HG03558 (cell line): Measurements from ENCODE around the gene BCL6.

Experiments
- ATAC-seq: cut with Tn5 transposase; IDR thresholded peaks from one replicate; pipeline ENCODE4 v1.9.1; 2021; ENCODE audit warnings: moderate number of reproducible peaks; ENCODE audit not compliant: unreplicated experiment; ENCODE audit errors: extremely low read depth

Gene BCL6

GRCh38 chr3:187721055-187721454, 24.2 kb downstream of the BCL6 start:
- ATAC-seq: no peak

- no peak for ATAC-seq
Observed at GRCh38 chr3:187720337-187720670, 25.0 kb downstream of the BCL6 start.

DNA sequence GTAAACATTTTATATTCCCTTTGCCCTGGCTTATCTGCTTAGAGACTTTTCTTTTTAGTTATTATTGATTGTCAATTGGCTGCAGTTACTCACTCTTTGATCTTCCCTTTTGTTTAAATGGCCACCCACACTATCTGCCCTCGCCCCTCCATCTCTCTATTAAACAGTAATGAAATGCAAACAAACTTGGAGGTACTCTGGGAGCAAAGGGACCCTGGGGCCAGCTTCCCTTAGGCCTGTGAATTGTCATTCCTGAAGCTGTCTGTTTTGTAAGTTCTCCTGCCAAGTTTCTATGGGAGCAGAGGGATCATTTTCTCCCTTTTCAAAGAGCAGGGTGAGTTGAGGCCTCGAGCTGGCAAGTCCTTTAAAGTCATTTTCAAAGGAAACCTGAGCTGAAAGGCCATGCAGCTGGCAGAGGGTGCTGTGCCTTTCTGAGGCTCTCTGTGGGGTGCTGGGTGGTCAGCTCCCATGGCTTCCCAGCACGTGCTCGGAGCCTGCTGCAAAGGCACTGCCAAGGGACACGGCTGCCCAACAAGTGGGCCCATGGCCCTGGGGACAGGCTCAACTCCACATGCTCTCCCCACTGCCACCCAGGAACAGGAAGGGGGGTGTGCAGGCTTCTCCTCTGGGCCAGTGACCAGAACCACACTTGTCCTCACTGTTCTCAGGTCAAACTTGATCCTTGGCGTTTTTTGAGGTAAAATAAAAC, 25.5 kb downstream of the BCL6 start:
- no peak for ATAC-seq

DNA sequence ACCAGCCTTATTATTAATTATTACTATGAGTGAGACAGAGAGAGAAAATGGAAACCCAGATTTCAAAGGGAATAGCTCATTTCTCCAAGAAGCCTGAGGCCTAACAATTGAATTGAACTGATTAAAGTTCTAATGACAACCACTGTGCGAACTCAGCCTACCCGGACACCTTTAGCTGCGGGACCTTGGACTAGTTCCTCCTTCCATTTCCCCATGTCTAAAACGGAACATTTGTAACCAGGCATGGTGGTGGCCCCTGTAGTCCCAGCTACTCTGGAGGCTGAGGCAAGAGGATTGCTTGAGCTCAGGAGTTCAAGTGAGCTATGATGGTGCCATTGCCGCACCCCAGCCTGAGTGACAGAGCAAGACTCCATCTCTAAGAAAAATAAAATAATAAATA, 26.5 kb downstream of the BCL6 start:
- ATAC-seq: no peak

DNA sequence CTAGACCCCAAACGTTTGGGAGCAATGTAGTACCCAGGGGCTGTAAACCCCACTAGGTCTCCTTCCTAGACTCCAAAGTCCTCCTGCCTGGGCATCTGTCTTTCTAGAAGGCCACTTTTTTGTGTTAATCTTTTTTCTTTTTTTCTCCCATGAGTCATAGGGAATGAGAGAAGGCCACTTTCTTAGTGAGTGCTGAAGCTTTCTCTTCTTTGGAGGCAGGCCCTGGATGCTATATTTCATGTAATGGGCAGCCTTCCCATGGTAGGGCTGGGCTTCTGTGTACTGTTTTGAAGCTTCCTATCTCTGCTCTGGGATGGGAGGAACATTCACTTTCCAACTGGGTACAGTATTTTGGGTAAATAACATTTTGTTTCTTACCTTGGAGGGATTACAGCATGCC, 27.7 kb downstream of the BCL6 start:
- no peak for ATAC-seq

DNA sequence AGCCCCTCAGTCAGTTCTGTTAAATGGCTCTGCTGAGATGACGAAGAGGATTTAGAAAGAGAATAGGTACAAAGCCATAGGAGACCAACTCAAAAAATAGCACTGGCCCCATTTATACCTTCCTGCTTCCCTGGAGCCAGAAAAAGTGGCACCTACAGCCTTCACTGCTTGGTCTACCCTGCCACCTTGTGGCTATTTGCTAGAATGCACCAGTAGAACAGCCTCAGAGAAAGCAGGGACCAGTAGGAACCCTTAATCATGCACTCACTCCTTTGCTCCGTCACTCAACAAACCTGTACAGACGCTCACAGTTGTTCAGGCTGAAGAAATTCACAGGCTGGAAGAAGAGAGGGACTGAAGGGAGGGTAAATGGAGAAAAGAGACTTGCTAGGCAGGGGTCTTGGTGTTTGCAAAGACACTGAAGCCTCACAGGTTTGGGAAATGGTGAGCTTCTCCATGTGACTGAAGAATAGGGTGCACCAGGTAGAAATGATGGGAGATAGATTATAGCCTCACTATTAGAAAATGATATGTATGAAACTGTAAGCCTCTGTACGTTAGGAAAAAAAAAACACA, 30.8 kb downstream of the BCL6 start:
- no peak for ATAC-seq

DNA sequence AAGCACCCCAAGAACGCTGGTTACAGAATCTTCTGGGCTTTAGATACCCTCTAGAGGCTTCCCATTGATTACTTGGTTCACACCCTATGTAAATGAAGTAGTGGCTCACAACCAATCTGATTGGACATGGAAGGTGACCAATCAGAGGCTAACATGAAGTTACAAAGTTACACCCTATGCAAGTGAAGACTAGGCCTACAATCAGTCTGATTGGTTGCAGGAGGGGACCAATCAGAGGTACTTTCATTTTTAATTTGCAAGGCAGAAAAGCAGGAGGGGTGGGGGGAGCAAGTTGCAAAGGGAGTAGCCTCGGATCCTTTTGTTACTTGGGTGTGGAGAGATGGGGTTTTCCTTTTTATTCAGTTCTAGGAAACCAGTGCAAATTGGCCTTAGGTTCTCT, 31.8 kb downstream of the BCL6 start:
- ATAC-seq: no peak

- no peak for ATAC-seq
Observed at GRCh38 chr3:187709155-187709554, 36.1 kb downstream of the BCL6 start.

DNA sequence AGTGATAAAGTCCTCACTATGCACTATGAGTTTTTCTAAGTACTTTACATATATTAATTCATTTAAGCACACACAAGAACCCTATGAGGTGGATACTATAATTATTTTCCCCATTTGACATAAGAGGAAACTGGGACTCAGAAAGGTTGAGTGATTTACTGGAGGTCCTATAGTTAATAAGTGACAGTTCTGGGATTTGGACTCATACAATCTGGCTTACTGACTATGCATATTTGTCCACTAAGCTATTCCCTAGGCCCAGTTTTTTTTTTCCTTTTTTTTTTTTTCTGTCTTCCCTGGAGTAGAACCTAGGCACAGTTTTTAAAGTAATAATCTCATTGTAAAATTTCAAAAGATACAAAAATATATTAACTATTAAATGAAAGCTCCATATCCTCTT, 36.6 kb downstream of the BCL6 start:
- no peak for ATAC-seq

DNA sequence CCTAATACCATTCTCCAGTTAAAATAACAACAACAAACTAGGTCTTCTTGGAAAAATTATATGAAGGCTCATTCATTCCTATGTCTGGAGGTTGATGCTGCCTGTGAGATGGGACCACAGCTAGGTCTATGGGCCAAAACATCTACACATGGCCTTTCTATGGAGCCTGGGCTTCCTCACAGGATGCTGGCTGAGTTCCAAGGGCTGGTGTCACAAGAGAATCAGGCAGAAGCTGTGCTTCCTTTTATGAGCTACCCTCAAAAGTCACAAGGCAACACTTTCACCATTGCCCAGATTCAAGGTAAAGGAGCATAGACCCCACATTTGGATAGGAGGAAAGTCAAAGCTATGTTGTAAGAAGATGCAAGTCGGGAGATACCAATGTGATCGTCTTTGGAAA, 38.3 kb downstream of the BCL6 start:
- no peak for ATAC-seq

DNA sequence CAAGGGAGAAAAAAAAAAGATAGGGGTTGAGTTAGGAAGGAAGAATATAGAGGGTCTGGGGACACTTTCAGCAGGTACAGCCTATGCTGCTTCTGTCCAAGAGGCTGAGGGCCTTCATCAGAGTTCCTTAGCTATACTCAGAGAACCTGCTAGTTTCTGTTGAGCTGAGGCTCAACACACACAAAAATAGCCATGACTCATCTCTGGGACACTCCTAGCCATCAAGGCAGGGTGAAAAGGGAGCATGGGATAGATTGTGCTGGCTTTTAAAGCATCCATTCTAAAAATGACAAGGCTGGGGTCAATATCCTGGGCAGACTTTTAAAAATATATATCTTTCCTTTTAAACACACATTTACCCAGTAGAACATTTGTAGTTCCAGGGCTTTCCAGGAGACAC, 40.1 kb downstream of the BCL6 start:
- ATAC-seq: no peak

DNA sequence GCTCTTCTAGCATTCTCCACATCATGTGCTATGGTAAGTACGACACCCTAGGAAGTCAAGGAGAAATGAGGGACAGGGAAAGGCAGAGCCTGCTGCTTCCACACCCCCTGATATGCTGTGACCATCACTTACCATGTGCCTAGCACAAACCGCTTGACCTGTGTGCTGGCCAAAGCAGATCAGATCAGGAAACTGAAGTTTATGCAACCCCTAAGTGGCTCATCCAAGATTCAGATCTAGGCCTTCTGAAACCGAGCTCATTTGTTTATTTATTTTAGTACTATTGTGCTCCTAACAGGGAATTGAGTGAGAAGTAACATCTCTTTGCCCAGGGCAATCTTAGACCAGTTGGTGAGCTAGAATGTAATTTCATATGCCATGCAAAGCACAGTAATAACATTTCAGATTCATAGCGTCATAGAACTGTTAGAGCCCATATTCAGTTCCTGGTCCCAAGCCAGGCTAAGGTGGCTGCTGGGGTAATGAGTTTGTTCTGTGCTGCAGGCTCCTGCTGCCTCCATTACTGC, 42.7 kb downstream of the BCL6 start, which contains the start of gene RTP2:
Gene RTP2, minus strand, starts transcription at position 51 of the 527 bp plus-strand sequence. CDS start 429 bp downstream, outside the sequence.
- ATAC-seq: no peak

- ATAC-seq: no peak
Observed at GRCh38 chr3:187700249-187700648, 45.0 kb downstream of the BCL6 start.

DNA sequence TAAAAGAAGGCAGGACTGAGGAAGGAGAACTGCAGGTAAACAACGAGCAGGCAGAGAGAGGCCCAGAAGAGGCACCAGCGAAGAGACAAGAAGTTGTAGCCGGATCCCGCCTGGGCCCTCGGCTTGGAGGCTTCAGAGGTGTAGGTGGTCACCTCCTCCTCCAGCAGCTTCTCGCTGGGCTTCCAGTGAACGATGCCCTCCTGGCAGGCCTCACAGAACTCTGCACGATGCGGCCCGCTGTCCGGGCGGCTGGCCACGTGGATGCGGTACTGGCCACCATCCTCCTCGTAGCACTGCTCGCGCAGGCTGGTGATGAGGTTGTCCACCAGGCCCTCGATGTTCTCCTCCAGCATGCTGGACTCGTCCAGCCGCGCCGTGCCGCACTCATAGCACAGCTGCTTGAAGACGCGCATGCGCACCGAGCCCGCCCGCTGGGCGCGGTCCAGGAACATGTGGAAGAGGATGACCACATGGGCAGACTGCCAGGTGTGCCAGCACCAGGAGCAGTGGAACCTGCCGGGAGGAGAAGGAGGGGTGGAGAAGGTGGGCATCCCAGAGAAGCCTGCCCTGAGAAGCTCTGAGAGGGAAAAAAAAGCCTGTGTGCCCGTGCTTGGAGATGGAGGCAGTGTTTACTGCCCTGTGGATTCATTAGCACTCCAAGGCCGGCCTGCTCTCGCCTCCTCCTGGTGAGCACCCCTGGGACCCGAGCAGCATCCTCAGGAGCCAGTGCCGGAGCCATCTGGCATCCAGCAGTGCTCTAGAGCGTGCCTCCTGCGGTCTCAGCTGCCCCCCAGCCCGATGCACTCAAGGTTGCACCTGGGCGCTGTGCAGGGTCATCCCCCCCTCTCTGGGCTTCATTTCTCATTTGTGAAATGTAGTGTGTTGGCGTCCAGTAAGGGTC, 46.5 kb downstream of the BCL6 start:
- no peak for ATAC-seq

GRCh38 chr3:187696021-187696420, 49.2 kb downstream of the BCL6 start:
- ATAC-seq: no peak

GRCh38 chr3:187695449-187695848, 49.8 kb downstream of the BCL6 start:
- ATAC-seq: no peak

- ATAC-seq: no peak
Observed at GRCh38 chr3:187694801-187695200, 50.5 kb downstream of the BCL6 start.

GRCh38 chr3:187693431-187693830, 51.8 kb downstream of the BCL6 start:
- ATAC-seq: no peak

DNA sequence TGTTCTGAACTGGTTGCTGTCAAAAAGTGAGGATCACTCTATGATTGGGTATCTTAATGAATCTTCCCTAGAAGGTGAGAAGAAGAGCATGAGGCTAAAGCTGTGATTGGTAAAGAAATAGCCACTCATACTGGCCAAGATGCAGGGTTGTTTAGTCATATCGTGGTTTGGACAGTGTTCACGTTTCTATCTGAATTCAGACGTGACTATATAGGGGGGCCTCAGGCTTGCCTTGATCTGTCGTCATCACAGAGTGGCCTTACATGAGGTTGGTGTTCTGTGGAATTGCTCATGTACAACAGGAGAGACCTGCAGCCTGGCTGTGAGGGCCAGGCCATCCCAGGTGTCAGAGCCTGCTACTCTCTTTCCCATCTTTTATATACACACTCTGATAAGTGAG, 55.3 kb downstream of the BCL6 start:
- no peak for ATAC-seq

GRCh38 chr3:187686621-187687273, 58.5 kb downstream of the BCL6 start:
- no peak for ATAC-seq

GRCh38 chr3:187685948-187686347, 59.3 kb downstream of the BCL6 start:
- ATAC-seq: no peak
